GM12878 (cell line): ENCODE results near the gene SPAAR.

Experiments used
- FOXM1 ChIP-seq: IDR thresholded peaks from 2 replicates; pipeline ENCODE4 v1.6.1; 2012; ENCODE audit warnings: low read depth, mild to moderate bottlenecking, inconsistent platforms, low read length, moderate library complexity
- GABPA ChIP-seq: IDR thresholded peaks from 2 replicates; pipeline ENCODE4 v1.6.1; 2014; ENCODE audit warnings: antibody characterized with exemption, low read depth, mild to moderate bottlenecking, inconsistent platforms
- HCFC1 ChIP-seq: fragments of 150-350 bp; IDR thresholded peaks from 2 replicates; pipeline ENCODE4 v1.6.1; 2014; ENCODE audit warnings: low read length
- JUND ChIP-seq: IDR thresholded peaks from 2 replicates; pipeline ENCODE4 v1.6.1; 2012; ENCODE audit warnings: low read depth, mild to moderate bottlenecking, low read length, improper control_type of control experiment, moderate library complexity
- NFIC ChIP-seq: IDR thresholded peaks from 2 replicates; pipeline ENCODE4 v1.6.1; 2012; ENCODE audit warnings: low read depth, mild to moderate bottlenecking, inconsistent platforms, low read length, moderate library complexity
- NFXL1 ChIP-seq: fragments of 450-650 bp; IDR thresholded peaks from 2 replicates; pipeline ENCODE4 v1.6.1; 2017; ENCODE audit warnings: antibody characterized with exemption, mild to moderate bottlenecking, borderline replicate concordance
- POLR2A ChIP-seq: IDR thresholded peaks from 2 replicates; pipeline ENCODE4 v1.6.1; 2011; ENCODE audit warnings: low read depth, mild to moderate bottlenecking, low read length
- POLR2AphosphoS5 ChIP-seq: IDR thresholded peaks from 2 replicates; pipeline ENCODE4 v1.6.1; 2011; ENCODE audit warnings: mild to moderate bottlenecking, low read length, inconsistent platforms
- SIN3A ChIP-seq: IDR thresholded peaks from 2 replicates; pipeline ENCODE4 v1.6.1; 2012; ENCODE audit warnings: low read depth, low read length, improper control_type of control experiment
- SIX5 ChIP-seq: IDR thresholded peaks from 2 replicates; pipeline ENCODE4 v1.6.1; 2011; ENCODE audit warnings: mild to moderate bottlenecking, low read depth, low read length, moderate library complexity; ENCODE audit not compliant: severe bottlenecking
- STAT1 ChIP-seq: fragments of 450-650 bp; conservative IDR thresholded peaks from 2 replicates; pipeline ENCODE4 v1.6.1; 2014; ENCODE audit warnings: antibody characterized with exemption, mild to moderate bottlenecking
- TF ChIP-seq, protein P1 (sequence below), 3 experiments: IDR thresholded peaks in 2 of 3; conservative IDR thresholded peaks in 1 of 3; 2 replicates each; pipeline ENCODE4 v1.5.1; 2011; ENCODE audit warnings: low read depth in 3 of 3, low read length in 3 of 3, mild to moderate bottlenecking in 3 of 3, control low read depth in 2 of 3, moderate library complexity in 2 of 3, inconsistent platforms in 1 of 3, mixed read lengths in 1 of 3; ENCODE audit not compliant: control insufficient read depth in 2 of 3, insufficient read depth in 1 of 3; ENCODE audit errors: extremely low read depth in 1 of 3
- TF ChIP-seq, protein P2 (sequence below): fragments of 450-650 bp; IDR thresholded peaks from 2 replicates; pipeline ENCODE4 v1.6.1; 2018; ENCODE audit warnings: borderline replicate concordance, mild to moderate bottlenecking; ENCODE audit not compliant: partially characterized antibody
- TF ChIP-seq, protein P3 (sequence below): IDR thresholded peaks from 2 replicates; pipeline ENCODE4 v1.6.1; 2012; ENCODE audit warnings: low read length, inconsistent platforms

DNA sequence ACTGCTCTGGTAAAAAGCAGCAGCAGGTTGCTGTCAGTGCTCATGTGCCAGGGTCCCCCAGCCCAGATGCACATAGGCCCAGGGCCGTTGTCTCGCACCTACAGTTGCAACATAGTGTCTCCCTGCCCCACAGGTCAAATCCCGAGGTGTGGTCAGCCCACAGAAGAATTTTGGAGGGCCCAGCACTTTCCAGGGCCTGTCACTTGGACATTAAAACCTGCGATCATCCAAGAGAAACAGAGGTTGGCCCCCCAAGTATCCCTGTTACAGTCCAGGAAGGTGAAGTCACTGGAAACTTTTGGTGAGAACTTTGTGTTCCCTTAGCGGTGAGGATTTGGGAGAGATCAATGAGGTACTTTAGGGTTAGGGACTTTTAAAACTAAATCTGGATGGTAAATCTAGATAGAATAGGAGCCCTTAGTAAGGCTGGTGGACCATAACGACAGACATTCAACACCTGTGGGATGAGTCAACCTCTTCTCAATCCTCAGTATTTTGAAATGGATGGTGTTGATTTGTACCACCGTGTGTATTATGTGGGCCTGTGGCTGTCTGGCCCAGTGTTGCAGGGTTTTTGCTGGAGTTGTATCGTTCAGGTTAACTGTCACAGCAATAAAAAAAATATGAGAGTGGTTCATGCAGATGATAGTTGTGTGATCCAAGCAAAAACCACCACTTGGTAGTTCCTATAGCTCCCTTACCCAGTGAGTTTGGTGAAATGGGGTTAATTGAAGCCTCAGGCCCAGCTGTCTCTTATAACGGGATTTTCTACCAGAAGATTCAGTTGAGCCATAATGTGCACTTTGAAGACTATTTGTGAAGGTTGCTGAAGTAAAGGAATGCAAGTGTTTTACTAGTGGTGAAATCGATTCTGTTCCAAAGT is 29.4 kb downstream of the SPAAR start:
- TF ChIP-seq FOXM1 (no peak), SIN3A (no peak), STAT1 (no peak), HCFC1 (no peak), GABPA (no peak), SIX5 (no peak), NFIC (no peak), POLR2AphosphoS5 (no peak), JUND (no peak), NFXL1 (no peak), POLR2A (no peak)
- TF ChIP-seq, protein P1, sequence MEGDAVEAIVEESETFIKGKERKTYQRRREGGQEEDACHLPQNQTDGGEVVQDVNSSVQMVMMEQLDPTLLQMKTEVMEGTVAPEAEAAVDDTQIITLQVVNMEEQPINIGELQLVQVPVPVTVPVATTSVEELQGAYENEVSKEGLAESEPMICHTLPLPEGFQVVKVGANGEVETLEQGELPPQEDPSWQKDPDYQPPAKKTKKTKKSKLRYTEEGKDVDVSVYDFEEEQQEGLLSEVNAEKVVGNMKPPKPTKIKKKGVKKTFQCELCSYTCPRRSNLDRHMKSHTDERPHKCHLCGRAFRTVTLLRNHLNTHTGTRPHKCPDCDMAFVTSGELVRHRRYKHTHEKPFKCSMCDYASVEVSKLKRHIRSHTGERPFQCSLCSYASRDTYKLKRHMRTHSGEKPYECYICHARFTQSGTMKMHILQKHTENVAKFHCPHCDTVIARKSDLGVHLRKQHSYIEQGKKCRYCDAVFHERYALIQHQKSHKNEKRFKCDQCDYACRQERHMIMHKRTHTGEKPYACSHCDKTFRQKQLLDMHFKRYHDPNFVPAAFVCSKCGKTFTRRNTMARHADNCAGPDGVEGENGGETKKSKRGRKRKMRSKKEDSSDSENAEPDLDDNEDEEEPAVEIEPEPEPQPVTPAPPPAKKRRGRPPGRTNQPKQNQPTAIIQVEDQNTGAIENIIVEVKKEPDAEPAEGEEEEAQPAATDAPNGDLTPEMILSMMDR (IDR thresholded peaks at IDR 0.05 in 2 of 3, conservative IDR thresholded peaks at IDR 0.05 in 1 of 3; ENCODE audit: control insufficient read depth in 2 of 3, extremely low read depth in 1 of 3, insufficient read depth in 1 of 3, low read depth in 3 of 3, low read length in 3 of 3) = no peak
- TF ChIP-seq, protein P2, sequence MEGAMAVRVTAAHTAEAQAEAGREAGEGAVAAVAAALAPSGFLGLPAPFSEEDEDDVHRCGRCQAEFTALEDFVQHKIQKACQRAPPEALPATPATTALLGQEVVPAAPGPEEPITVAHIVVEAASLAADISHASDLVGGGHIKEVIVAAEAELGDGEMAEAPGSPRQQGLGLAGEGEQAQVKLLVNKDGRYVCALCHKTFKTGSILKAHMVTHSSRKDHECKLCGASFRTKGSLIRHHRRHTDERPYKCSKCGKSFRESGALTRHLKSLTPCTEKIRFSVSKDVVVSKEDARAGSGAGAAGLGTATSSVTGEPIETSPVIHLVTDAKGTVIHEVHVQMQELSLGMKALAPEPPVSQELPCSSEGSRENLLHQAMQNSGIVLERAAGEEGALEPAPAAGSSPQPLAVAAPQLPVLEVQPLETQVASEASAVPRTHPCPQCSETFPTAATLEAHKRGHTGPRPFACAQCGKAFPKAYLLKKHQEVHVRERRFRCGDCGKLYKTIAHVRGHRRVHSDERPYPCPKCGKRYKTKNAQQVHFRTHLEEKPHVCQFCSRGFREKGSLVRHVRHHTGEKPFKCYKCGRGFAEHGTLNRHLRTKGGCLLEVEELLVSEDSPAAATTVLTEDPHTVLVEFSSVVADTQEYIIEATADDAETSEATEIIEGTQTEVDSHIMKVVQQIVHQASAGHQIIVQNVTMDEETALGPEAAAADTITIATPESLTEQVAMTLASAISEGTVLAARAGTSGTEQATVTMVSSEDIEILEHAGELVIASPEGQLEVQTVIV = no peak
- TF ChIP-seq, protein P3, sequence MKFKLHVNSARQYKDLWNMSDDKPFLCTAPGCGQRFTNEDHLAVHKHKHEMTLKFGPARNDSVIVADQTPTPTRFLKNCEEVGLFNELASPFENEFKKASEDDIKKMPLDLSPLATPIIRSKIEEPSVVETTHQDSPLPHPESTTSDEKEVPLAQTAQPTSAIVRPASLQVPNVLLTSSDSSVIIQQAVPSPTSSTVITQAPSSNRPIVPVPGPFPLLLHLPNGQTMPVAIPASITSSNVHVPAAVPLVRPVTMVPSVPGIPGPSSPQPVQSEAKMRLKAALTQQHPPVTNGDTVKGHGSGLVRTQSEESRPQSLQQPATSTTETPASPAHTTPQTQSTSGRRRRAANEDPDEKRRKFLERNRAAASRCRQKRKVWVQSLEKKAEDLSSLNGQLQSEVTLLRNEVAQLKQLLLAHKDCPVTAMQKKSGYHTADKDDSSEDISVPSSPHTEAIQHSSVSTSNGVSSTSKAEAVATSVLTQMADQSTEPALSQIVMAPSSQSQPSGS = no peak
